HG02973 (cell line): ENCODE measurements around the gene DNAH10.
"Not testable (repeated sequence)": the region's sequence is repeated elsewhere in the genome, so short reads cannot be mapped to it uniquely, and the experiment has no call there.

Source experiments
- ATAC-seq: cut with Tn5 transposase; IDR thresholded peaks from one replicate; pipeline ENCODE4 v1.9.1; 2021; ENCODE audit warnings: moderate library complexity; ENCODE audit not compliant: unreplicated experiment

DNAH10 gene

DNA sequence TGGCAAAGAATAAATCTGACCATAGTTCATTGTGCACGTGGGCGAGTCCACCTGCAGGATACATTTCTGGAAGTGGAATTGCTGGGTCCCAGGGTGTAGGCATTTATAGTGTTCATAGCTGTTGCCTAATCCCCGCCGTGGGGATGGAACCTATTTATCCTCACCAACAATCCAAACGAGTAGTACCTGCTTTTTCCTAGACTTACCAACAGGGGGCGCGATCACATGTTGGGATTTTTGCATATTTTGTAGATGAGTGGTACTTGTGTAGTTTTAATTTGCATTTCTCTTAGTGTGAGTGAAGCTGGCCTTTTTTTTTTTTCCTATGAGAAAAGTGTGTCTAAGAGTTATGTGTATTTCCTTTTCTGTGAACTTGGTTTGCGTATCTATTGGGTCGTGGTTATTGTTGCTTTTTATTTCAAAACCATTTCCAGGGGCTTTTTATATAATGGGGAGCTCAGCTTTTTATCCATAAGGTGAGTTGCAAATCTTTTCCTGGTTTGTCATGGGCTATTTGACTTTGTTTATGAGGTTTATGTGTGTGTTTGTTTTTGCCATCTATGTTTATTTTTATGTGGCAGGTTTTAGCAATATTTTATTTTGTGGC lies 143.3 kb downstream of the DNAH10 start:
- ATAC-seq: no peak

DNA sequence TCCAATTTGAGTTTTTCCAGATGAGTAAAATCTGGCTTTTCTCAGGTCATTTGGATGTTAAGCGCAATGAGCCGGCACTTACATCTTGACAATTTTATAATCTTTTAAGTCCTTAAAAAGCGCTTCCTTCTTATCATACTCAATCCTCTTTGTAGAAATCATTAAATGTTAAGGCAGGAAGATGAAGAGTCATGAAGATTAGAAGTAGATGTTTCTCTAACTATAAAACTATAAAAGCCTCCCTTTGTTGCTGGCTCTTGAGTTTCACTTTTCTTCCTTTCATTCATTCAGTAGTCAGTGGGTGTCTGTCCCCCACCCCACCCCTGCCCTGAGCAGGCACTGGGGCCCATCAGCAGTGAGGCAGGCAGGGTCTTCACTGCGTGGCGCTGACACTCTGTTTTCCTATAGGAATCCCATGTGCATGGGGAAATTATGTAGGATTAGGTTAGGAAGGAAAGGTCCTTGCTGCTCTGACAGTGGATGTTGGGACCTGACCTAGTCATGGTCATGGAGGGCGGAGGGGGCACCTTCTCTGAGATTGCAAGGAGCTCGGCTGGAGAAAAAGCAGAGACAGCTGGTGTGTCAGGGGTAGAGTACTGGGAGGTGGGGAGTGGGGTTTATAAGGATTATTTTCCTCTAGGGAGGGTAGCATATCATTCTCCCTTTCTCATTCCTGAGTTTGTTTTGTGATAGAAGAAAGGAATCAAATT lies 144.8 kb downstream of the DNAH10 start:
- no peak for ATAC-seq

DNA sequence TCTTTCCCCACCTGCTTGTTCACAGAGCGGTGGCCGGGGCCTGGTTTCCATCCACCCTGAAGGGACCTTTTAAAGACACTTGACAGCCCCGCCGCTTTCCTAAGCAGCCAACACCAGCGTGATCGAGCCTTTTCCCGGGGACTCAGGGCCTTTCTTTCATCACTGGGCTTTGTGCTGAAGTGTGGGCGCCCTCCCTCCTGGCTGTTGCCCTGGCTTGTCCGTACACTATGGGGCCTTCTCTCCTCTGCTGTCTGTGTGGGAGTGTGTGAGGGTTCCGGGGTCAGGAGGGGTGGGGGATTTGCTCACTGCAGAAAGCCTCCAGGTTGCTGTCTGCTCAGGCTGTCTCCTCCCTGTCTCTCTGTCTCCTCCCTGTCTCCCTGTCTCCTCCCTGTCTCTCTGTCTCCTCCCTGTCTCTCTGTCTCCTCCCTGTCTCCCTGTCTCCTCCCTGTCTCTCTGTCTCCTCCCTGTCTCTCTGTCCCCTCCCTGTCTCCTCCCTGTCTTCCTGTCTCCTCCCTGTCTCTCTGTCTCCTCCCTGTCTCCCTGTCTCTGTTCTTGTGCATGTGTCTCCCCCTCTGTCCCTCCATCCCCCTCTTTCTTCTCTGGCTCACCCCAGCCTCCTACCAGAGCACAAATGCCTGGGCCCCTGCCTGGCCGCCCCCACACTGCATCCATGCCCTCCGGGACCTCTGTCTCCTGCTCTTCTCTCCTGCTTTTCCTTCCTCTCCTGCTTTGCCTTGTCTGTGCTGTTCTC lies 145.8 kb downstream of the DNAH10 start:
- ATAC-seq: no peak

DNA sequence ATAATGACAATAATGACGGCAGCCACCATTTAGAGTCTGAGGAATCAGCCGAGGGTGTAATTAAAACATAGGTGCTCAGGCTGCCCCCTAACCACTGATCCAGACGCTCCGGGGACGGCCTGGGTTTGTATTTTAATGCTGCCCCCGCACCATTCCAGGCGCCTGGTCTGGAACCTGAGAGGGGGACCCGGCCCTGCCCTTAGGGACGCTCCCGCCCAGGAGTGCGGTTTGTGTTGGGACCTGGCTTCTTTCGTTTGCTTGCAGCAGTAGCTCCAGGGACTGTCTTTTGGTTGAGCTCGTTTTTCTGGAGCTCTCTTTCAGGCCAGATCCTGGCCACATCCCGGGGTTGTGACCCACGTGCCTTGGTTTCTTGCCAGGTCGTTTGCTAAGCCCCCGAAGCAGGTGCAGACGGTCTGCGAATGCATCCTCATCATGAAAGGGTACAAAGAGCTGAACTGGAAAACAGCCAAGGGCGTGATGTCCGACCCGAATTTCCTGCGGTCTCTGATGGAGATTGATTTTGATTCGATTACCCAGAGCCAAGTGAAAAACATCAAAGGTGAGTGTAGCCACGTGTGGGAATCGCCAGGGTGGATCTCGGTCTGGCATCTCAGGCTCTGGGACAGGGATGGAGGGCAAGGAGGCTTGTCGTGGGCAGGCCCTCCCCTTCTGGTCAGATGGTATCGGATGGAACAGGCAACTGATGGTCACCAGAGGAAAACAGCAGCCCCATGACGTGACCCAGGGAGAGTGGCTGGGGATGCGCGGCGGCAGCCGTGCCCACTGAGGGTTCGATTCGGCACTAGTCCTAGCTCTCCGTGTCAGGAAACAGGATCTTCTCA lies 147.0 kb downstream of the DNAH10 start:
- no peak for ATAC-seq

DNA sequence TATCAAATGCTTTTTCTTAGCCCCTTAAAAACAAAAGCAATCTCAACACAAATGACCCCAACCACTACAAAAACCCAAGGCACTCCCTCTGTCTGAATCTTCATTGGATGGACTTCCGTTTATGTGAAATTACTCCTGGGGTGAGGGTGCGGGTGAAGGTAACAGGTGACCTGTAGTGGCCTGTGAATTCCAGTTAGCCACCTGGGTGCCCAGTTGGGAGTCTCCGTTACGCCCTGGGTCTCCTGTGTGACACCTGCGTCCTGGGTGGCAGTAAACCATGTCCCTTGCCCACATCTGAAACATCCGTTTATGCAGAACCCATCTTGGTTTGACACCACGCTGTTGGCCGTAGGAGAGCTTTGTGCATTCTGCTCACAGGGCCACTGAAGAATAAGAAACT lies 148.0 kb downstream of the DNAH10 start:
- no peak for ATAC-seq

DNA sequence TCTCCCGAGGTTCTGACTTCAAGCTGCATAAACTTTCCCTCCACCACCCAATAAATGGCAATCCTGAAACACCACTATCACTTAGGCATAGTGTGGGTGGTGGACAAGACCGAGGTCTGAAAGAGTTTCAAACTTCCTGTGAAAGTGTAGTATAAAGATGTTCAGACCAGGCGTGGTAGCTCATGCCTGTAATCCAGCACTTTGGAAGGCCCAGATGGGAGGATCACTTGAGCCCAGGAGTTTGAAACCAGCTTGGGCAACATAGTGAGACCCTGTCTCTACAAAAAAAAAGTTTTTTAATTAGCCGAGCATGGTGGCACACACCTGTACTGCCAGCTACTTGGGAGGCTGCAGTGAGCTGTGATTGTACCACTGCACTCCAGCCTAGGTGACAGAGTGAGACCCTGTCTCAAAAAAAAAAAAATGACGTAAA lies 148.7 kb downstream of the DNAH10 start:
- ATAC-seq: no peak

DNA sequence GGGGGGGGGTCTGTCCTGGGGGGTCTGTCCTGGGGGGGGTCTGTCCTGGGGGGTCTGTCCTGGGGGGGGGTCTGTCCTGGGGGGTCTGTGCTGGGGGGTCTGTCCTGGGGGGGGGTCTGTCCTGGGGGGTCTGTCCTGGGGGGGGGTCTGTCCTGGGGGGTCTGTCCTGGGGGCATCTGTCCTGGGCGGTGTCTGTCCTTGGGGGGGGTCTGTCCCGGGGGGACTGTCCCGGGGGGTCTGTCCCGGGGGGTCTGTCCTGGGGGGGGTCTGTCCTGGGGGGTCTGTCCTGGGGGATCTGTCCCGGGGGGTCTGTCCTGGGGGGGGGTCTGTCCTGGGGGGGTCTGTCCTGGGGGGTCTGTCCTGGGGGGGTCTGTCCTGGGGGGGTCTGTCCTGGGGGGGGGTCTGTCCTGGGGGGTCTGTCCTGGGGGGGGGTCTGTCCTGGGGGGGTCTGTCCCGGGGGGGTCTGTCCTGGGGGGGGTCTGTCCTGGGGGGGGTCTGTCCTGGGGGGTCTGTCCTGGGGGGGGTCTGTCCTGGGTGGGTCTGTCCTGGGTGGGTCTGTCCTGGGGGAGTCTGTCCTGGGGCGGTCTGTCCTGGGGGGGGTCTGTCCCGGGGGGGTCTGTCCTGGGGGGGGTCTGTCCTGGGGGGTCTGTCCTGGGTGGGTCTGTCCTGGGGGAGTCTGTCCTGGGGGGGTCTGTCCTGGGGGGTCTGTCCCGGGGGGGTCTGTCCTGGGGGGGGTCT lies 149.7 kb downstream of the DNAH10 start:
- ATAC-seq: not testable (repeated sequence)

DNA sequence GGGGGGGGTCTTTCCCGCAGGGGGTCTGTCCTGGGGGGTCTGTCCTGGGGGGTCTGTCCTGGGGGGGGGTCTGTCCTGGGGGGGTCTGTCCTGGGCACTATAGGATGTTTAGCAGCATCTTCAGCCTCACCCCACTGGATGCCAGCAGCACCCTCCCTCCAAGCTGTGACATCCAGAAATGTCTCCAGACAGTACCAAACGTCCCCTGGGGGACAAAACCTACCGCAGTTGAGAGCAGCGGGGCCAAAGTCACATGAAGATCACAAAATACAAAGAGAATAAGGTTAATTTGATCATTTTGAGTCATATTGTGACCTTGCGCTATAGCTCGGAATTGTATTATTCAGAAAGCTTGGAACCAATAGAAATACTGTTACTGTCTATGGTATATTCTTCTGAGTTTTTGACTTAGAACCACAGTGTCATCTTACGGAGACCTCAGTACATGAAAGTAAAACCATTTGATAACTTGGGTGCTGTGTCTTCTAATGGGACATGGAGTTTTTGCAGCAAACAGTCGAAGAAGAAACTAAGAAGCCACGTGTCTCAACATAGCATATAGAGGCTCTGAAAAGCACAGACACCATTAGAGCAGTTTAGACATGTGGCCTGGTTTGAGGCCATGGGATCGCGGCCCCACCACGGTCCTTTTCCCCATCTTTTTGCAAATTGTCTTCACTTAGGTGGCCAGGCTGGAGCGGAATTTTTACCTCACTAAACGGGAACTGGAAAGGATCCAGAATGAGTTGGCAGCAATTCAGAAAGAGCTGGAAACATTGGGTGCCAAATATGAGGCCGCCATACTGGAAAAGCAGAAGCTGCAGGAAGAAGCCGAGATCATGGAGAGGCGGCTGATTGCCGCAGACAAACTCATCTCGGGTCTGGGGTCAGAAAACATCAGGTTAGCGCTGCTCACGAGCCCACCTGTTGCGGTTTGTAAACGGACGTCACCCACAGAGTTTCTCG lies 150.6 kb downstream of the DNAH10 start:
- ATAC-seq: no peak

DNA sequence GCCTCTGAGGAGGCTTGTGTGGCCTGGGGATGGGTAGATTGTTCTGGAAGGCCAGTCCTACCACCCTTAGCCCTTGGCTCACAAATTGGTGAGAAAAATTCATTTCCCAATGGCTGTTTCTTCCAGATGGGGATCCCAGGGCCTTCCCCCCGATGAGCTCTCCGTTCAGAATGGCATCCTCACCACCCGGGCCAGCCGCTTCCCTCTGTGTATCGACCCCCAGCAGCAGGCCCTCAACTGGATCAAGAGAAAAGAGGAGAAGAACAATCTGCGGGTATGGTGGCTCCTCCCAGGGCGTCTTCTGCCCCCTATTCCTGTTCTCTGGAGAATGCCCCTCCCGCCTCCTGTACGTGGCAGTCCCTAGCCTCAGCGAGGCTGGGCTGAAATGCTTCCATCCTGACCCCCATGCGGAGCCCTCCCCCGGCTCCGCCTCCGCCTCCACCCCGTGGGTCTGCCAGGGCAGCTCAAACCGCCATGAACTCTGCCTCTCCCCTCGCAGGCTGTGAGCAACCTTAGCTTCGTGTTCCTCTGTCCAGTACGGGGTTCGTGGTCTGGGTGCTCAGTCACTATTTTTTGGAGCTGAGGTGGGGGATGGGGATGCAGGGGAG lies 152.7 kb downstream of the DNAH10 start:
- no peak for ATAC-seq

DNA sequence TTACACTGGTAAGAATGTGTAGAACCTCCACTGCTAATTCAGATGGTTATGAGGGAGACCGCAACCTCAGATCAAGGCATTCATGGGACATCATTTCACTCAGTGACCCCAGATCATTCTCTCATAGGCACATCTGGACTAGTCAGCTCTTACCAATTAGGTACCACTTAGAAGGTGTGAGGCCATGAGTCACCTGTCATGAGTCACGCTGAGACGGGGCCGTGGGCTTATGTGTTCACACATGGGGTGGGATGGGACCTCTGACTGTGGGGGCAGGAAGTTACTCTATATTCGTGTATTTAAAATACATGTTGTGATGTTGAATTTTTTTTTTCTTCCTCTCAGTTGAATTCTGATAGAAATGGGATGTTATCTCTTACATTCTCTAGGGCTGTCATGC lies 154.6 kb downstream of the DNAH10 start:
- no peak for ATAC-seq

DNA sequence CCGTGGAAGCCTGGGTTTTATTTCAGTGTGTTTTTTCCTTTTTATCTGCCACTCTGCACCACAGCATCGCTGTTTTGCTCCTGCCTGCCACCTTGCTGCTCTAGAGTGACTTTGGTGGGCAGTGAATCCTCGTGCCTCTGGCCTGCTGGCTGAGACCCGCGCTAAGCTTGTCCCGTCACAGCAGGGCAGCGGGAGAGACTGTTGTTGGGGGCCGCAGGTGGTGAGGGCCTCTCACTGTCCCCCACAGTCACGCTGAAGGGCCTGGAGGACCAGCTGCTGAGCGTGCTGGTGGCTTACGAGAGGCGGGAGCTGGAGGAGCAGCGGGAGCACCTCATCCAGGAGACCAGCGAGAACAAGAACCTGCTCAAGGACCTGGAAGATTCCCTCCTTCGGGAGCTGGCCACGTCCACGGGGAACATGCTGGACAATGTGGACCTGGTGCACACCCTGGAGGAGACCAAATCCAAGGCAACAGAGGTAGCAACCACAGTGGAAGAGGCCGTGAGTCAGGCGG lies 155.3 kb downstream of the DNAH10 start:
- ATAC-seq: no peak

DNA sequence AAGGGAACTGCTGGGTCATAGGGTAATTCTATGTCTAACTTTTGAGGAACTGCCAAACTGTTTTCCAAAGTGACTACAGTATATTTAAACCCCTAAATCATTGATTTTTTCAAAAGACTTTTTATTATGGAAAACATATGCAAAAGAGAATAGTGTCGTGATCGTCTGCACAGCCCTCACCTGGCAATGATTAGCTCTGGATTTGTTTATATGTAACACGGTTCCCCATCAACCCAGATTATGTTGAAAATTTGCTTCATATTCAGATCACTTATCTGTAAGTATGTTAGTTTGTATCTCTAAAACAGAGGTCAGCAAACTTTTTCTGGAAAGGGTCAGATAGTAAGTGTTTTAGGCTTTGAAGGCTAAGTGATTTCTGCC lies 157.9 kb downstream of the DNAH10 start:
- no peak for ATAC-seq

DNA sequence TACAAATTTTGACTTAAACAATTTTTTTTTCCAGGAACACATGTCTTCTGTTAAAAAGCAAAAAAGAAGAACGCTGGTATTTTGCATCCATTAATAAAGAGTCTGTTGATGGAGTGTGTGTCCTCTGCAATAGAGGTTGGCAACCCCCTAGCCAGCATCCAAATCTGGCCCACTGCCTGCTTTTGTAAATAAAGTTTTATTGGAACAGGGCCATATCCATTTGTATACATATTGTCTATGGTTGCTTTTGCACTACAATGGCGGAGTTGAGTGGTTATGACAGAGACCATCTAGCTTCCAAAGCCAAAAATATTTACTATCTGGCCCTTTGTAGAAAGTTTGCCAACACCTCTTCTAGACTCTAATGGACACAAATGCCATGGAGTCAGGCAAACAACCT lies 160.9 kb downstream of the DNAH10 start:
- no peak for ATAC-seq

DNA sequence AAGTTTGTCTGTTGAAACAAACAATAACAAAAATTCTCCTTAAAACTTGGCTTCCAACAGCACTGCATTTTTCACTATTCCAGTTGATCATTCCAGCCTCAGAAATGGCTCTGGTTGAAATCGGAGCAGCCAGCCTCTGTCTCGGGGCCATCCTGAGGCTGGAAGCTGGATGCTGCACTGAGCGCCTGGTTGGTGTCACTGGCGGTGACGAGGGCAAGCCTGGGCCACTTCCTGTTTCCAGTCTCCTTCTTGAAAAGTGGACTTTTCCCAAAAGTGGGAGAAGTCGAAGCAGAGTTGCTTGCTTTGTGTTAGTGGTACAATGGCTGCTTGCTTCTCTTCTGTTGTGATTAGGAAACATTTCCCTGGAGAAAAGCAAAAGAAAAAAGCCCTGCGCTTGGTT lies 161.8 kb downstream of the DNAH10 start:
- no peak for ATAC-seq

DNA sequence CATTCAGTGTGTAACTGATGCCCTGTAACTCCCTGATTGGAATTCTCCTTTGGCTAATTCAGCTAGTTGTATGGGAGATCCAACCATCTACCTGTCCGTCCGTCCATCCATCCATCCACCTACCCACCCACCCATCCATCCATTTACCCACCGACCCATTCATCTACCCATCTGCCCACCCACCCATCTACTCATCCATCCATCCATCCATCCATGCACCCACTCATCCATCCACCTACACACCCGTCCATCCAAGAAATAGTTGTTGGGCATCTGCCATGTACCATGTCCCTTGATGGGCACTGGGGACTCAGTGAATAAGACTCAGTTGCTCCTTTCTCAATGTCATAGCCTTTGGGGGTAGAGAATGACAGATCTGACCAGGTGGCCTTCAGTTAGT lies 162.4 kb downstream of the DNAH10 start:
- no peak for ATAC-seq

DNA sequence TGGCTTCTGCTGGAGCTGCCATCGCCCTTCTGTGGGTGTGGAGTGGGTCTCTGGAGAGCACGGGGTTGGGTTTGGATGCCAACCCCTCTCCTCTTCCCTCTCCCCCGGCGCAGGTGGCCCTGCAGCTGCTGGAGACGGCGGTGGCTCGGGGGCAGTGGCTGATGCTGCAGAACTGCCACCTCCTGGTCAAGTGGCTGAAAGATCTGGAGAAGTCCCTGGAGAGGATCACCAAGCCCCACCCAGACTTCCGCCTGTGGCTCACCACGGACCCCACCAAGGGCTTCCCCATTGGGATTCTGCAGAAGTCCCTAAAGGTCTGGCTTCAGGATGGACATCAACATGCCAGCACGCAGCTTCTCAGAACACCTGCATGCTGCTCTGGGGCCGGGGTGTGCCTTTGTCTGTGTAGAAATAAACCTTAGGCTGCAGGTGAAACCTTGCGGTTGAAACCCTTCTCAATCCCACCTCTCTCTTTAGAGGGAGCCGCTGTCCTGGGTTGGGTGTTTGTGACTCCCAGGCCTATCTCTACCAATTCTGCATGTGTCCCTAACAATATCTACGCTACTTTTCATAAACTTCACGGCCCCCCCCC lies 166.3 kb downstream of the DNAH10 start:
- ATAC-seq: no peak

DNA sequence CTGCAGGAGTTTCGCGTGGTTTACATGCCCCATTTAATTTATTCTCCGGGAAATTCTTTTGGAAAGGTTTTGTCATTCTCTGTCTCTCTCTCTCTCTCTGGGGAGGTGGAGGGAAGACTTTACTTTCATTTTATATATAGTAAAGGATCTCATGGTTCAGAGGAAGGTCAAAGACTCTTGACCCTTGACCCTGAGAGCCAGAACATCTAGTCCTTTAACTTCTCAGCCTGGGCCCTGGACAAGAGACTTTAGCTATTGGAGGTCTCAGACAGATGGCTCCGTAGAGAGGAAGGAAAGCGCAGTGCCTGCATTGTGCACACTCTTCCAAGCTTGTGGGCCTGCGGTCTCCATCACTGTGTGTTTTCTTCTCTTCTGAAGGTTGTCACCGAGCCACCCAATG lies 166.8 kb downstream of the DNAH10 start:
- ATAC-seq: no peak

DNA sequence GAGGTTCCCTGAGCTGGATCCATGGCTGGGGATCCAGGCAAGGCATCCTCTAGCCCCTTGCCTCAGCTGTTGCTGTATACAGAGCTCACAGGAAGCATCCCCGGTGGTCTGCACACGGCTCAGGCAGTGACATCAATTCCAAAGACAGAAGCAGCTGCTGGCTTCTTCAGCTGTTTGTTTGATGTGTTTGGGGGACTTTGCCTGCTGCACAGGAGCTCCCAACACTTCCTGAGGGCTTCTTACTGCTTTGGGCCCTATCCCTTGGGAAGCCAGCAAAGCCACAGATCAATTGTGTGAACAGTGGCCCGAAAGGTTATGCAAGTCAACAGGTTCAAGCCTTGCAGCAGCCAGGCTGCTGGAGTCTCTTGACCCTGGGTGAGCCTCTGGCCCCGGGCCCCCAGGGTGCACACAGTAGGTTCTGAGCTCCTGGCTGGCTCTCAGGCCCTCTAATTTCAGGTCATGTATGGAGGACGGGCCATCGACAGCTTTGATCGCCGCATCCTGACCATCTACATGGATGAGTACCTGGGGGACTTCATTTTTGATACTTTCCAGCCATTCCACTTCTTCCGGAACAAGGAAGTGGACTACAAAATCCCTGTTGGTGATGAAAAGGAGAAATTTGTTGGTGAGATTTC lies 168.0 kb downstream of the DNAH10 start:
- ATAC-seq: no peak
